NCI-H82 treated with DMSO at 0.1 percent for 48 hours (cell line): Measurements from ENCODE around the gene DNAAF9.
"Not testable (repeated sequence)": the region's sequence is repeated elsewhere in the genome, so short reads cannot be mapped to it uniquely, and the experiment has no call there.

Source experiments
- DNase-seq: peaks from one replicate; lab custom pipeline; 2025; ENCODE audit not compliant: unreplicated experiment; lab: John Stamatoyannopoulos, UW

The DNAAF9 gene

GRCh38 chr20:3407040-3407770, at the start of gene DNAAF9:
TSS of gene DNAAF9 (minus strand) at chr20:3407669. CDS start at chr20:3407557, 112 bp downstream.
- DNase-seq: no peak

GRCh38 chr20:3456648-3457047, 49.2 kb upstream of the DNAAF9 start:
- no peak for DNase-seq

GRCh38 chr20:3454831-3455230, 47.4 kb upstream of the DNAAF9 start:
- no peak for DNase-seq

GRCh38 chr20:3452690-3453089, 45.2 kb upstream of the DNAAF9 start:
- DNase-seq: no peak

- no peak for DNase-seq
These were observed 44.7 kb upstream of the DNAAF9 start for GRCh38 chr20:3452136-3452535.

- DNase-seq: no peak
These were observed 41.9 kb upstream of the DNAAF9 start for GRCh38 chr20:3449319-3449718.

- DNase-seq: no peak
These were observed 39.9 kb upstream of the DNAAF9 start for GRCh38 chr20:3447321-3447720.

- DNase-seq: no peak
These were observed 39.3 kb upstream of the DNAAF9 start for GRCh38 chr20:3446779-3447178.

- no peak for DNase-seq
These were observed 29.6 kb upstream of the DNAAF9 start for GRCh38 chr20:3436864-3437574.

GRCh38 chr20:3434232-3434631, 26.8 kb upstream of the DNAAF9 start:
- no peak for DNase-seq

- no peak for DNase-seq
These were observed 26.3 kb upstream of the DNAAF9 start for GRCh38 chr20:3433744-3434143.

- DNase-seq: no peak
These were observed 25.4 kb upstream of the DNAAF9 start for GRCh38 chr20:3432844-3433243.

- no peak for DNase-seq
These were observed 23.6 kb upstream of the DNAAF9 start for GRCh38 chr20:3431109-3431508.

- no peak for DNase-seq
These were observed 23.1 kb upstream of the DNAAF9 start for GRCh38 chr20:3430376-3431069.

GRCh38 chr20:3426766-3427165, 19.3 kb upstream of the DNAAF9 start:
- not testable (repeated sequence) for DNase-seq

- DNase-seq: no peak
These were observed 15.7 kb upstream of the DNAAF9 start for GRCh38 chr20:3423126-3423525.

- DNase-seq: no peak
These were observed 14.5 kb upstream of the DNAAF9 start for GRCh38 chr20:3421985-3422384.

GRCh38 chr20:3420211-3420707, 12.8 kb upstream of the DNAAF9 start:
- DNase-seq: no peak

- not testable (repeated sequence) for DNase-seq
These were observed 10.7 kb upstream of the DNAAF9 start for GRCh38 chr20:3418161-3418560.

GRCh38 chr20:3414122-3414521, 6.7 kb upstream of the DNAAF9 start:
- no peak for DNase-seq

- no peak for DNase-seq
These were observed 6.0 kb upstream of the DNAAF9 start for GRCh38 chr20:3413393-3413889.
